Prostate gland (tissue), 2 donors: ENCODE measurements around the gene SFT2D3. TPM values are rescaled to one million over a fixed set of nuclear protein-coding genes. Genes with fewer than 3 reads are reported as not detected.

ENCODE experiments used
- DNase-seq: peaks from one replicate; pipeline ENCODE4 v3.0.0-alpha.2; 2019; ENCODE audit warnings: low spot score
- H3K27ac ChIP-seq, 2 donors: fragments of 200-600 bp; sonication (generic); 2 replicates each; pipeline ENCODE4 v1.5.1; 2017 to 2019
- H3K27me3 ChIP-seq: fragments of 200-600 bp; sonication (generic); replicated peaks from 2 replicates; pipeline ENCODE4 v1.5.1; 2019; ENCODE audit not compliant: insufficient read depth
- H3K36me3 ChIP-seq, 2 donors: fragments of 200-600 bp; sonication (generic); 1 replicate in 1 of 2; 2 replicates in 1 of 2; pipeline versions ENCODE4 v1.5.1 to v1.8.1; 2017 to 2019
- H3K4me1 ChIP-seq: fragments of 200-600 bp; sonication (generic); replicated peaks from 2 replicates; pipeline ENCODE4 v1.5.1; 2019
- H3K4me3 ChIP-seq, 2 donors: fragments of 200-600 bp; sonication (generic); 2 replicates each; pipeline ENCODE4 v1.5.1; 2017 to 2019
- H3K9me3 ChIP-seq: fragments of 200-600 bp; sonication (generic); 2 replicates; pipeline ENCODE4 v1.5.1; 2017
- CTCF ChIP-seq, 4 experiments: fragments of 200-600 bp in 2 of 4; fragments of 450-650 bp in 2 of 4; sonication (generic) in 2 of 4; IDR thresholded peaks; 1 replicate in 3 of 4; 2 replicates in 1 of 4; pipeline ENCODE4 v1.5.1; 2016 to 2019; ENCODE audit warnings: antibody characterized with exemption in 4 of 4, mild to moderate bottlenecking in 2 of 4, moderate library complexity in 2 of 4
- POLR2A ChIP-seq: fragments of 450-650 bp; IDR thresholded peaks from one replicate; pipeline ENCODE4 v1.6.1; 2016; ENCODE audit warnings: antibody characterized with exemption, mild to moderate bottlenecking
- POLR2AphosphoS5 ChIP-seq: sonication (generic); formaldehyde crosslinking; IDR thresholded peaks from one replicate; pipeline ENCODE4 v1.6.1; 2017; ENCODE audit warnings: antibody characterized with exemption
- WGBS: methylation state at CpG from one replicate; pipeline ENCODE4 v1.1.5; 2018; 5-methylcytosine and 5-hydroxymethylcytosine counted together
- intact Hi-C: fragments of 100-400 bp; cut with DNase I; formaldehyde crosslinking; loops from one replicate; pipeline ENCODE4 v1.14.2; 2022
- total RNA-seq, 2 donors: library from RNA; depleted of rRNA; stranded (reverse); fragments of >200 nt; gene quantifications; one replicate each; pipeline ENCODE4 v1.1.0, GENCODE V29; 2016

Gene SFT2D3
- total RNA-seq: 10 to 100 TPM; 14.8 to 22.2 TPM

- Histone ChIP-seq H3K27ac (peak within 1 kb of the TSS; percentile 87 to 93), H3K9me3 (no peaks in the 10 kb centered on the region), H3K36me3 (no peaks in the 10 kb centered on the region), H3K4me1 (peaks cover 12% of the 10 kb centered on the region), H3K27me3 (no peaks in the 10 kb centered on the region), H3K4me3 (peak within 1 kb of the TSS; percentile 54 to 73)
- peak; percentile 91 for DNase-seq
- intact Hi-C loops: no loop called here
- peak; percentile 79 for TF ChIP-seq POLR2A
- TF ChIP-seq POLR2AphosphoS5: peak; percentile 85
- TF ChIP-seq CTCF (IDR thresholded peaks at IDR 0.05): peak in 1 of 4 experiments; percentile 7
- 2% methylated on average over 36 of the region's 44 CpGs for WGBS
These were observed at the start of gene SFT2D3 for GRCh38 chr2:127701193-127701650. SFT2D3 (plus strand) TSS chr2:127701497; CDS start chr2:127701529, 32 bp downstream.

DNA sequence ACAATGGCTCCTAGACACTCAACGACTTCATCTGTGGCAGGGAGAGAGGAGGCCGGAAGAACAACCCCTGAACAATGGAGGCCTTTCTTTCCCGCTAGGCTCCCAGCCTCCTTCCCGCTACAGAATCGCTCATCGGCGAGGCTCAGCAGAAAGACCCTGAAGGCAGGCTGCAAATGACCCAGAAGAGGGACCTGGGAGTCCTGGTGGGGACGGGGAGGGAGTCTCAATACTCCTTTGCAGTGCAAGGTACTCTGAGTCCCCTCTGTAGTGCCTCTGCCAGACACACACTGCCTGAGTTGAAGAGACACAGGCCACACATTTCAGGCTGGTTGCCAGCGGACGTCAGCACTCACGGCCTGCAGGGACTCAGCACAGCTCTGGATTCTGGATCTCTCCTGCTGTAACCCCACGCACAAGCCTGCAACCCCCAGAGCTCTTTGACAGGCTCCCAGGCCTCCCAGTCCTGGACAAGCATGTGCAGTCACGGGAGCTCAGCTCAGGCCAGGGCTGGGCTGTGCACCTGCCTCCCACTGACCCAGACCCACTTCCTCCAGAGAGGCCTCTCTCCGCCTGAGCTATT is 49.2 kb upstream of the SFT2D3 start:
- peaks cover 2% of the 10 kb centered on the region for H3K4me1 ChIP-seq

GRCh38 chr2:127652786-127653357 is 48.4 kb upstream of the SFT2D3 start:
- Histone ChIP-seq H3K4me3 (no peak overlapping the region), H3K27ac (no peak overlapping the region), H3K9me3 (no peaks in the 10 kb centered on the region), H3K4me1 (peaks cover 2% of the 10 kb centered on the region), H3K27me3 (no peaks in the 10 kb centered on the region), H3K36me3 (no peaks in the 10 kb centered on the region)
- intact Hi-C loops: no loop called here
- 71% methylated on average over 25 of the region's 25 CpGs for WGBS
- no peak for DNase-seq
- no peak for TF ChIP-seq POLR2AphosphoS5
- TF ChIP-seq CTCF (IDR thresholded peaks at IDR 0.05): no peak
- TF ChIP-seq POLR2A: no peak

More for the DNA sequence above, 49.2 kb upstream of the SFT2D3 start:
- Histone ChIP-seq H3K27ac (no peak overlapping the region), H3K4me3 (no peak overlapping the region), H3K36me3 (no peaks in the 10 kb centered on the region), H3K27me3 (no peaks in the 10 kb centered on the region), H3K9me3 (no peaks in the 10 kb centered on the region)
- DNase-seq: no peak
- WGBS: 71% methylated on average over 14 of the region's 14 CpGs
- TF ChIP-seq POLR2A (no peak), POLR2AphosphoS5 (no peak), CTCF (IDR thresholded peaks at IDR 0.05) (no peak)
- intact Hi-C loops: loop anchor here (2.0 kb wide), 1 partner anchor 43 kb away; no protein-coding TSS in a partner anchor

DNA sequence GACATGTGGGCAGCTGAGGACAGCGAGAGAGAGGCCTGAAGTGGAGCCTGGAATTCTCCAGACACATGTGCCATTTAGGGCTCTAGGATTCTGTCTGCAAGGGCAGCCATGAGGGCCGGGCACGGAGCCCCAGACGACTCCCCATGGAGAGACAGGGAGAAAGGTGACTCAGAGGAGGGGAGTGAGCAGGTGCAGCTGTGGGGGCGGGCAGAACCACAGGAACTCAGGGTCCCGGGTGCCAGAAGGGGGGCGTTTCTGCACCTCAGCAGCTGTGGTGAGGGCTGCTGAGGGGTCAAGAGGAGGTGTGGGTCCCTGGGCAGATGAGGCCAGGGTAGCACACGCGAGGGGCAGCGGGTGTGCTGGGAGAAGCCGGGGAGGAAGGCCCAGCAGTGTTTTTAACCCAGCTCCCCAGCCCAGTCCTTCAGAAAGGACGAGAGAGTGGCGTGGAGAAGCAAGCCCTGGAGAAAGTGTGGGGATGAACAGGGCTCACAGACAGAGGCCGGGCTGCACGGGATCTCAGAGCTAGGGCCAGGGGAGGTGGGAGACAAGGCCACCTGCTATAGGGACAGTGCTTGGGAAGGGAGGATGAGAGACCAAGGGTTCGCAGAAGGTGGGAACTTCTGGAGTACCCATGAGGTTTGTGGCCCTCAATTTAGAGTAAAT is 47.7 kb upstream of the SFT2D3 start:
- Histone ChIP-seq H3K9me3 (no peaks in the 10 kb centered on the region), H3K4me1 (peaks cover 2% of the 10 kb centered on the region), H3K27me3 (no peaks in the 10 kb centered on the region), H3K36me3 (no peaks in the 10 kb centered on the region), H3K4me3 (no peak overlapping the region), H3K27ac (no peak overlapping the region)
- DNase-seq: no peak
- intact Hi-C loops: no loop called here
- 83% methylated on average over 16 of the region's 16 CpGs for WGBS
- no peak for TF ChIP-seq CTCF (IDR thresholded peaks at IDR 0.05)
- no peak for TF ChIP-seq POLR2A
- TF ChIP-seq POLR2AphosphoS5: no peak
